ENCODE measurements around the gene CD200R1.

DNA sequence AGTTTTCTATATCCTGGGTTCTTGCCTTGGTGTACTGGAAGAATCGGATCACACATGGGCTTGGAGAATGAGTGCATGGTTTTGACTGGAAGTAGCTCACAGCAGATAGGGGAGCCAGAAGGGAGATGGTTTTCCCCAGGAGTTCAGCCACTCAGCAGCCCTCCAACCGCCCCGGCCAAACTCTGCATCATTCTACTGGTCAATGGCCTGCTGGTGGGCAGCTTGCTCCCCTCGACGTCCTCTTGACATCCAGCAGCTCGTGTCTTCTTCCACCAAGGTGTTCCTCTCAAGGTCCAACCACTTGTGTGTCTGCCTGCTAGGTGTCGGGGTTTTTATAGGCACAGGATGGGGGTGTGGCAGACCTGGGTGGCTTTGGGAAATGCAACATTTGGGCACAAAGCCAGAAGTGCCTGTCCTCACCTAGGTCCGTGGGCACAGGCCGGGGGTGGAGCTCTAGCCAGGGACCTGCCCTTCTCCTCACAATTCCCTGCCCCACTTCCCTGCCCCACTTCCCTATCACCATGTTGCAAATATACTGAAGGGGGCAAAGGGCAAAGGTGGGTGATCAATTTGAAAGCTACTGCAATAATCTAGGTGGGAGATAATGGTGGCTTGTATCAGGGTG is 12.9 kb upstream of the CD200R1 start:
- TF ChIP-seq POLR2A (IDR thresholded peaks at IDR 0.05) = no peak
- TF ChIP-seq, protein P1, sequence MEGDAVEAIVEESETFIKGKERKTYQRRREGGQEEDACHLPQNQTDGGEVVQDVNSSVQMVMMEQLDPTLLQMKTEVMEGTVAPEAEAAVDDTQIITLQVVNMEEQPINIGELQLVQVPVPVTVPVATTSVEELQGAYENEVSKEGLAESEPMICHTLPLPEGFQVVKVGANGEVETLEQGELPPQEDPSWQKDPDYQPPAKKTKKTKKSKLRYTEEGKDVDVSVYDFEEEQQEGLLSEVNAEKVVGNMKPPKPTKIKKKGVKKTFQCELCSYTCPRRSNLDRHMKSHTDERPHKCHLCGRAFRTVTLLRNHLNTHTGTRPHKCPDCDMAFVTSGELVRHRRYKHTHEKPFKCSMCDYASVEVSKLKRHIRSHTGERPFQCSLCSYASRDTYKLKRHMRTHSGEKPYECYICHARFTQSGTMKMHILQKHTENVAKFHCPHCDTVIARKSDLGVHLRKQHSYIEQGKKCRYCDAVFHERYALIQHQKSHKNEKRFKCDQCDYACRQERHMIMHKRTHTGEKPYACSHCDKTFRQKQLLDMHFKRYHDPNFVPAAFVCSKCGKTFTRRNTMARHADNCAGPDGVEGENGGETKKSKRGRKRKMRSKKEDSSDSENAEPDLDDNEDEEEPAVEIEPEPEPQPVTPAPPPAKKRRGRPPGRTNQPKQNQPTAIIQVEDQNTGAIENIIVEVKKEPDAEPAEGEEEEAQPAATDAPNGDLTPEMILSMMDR (IDR thresholded peaks at IDR 0.05) = no peak
- TF ChIP-seq POLR2AphosphoS5 (IDR thresholded peaks at IDR 0.05) = no peak
